HG02798 (cell line): ENCODE measurements around the gene MRPS15.
A peak's percentile ranks its signal among the peaks of the same experiment; 100 is the strongest.

Source experiments
- ATAC-seq: cut with Tn5 transposase; IDR thresholded peaks from one replicate; pipeline ENCODE4 v1.9.1; 2021; ENCODE audit warnings: mild to moderate bottlenecking; ENCODE audit not compliant: unreplicated experiment, poor library complexity

Gene MRPS15

GRCh38 chr1:36464605-36465393 is 615 bp upstream of the MRPS15 start:
- peak; percentile 34 for ATAC-seq

DNA sequence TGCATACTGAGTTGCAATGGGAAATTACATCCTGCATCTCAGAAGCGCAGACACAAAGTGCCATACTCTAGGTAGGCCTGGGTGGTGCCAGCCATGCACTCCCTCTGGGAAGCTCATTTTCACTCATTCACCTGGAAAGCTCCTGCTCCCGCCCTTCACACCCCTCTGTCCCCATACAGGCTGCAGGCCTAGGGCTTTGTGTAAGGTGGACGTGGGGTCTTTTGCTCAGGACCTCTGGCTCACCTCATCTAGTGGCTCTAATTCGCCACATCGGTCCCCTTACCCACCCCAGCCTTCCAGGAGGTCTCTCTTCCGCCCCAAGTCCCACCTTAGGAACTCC is 751 bp downstream of the MRPS15 start:
- no peak for ATAC-seq

DNA sequence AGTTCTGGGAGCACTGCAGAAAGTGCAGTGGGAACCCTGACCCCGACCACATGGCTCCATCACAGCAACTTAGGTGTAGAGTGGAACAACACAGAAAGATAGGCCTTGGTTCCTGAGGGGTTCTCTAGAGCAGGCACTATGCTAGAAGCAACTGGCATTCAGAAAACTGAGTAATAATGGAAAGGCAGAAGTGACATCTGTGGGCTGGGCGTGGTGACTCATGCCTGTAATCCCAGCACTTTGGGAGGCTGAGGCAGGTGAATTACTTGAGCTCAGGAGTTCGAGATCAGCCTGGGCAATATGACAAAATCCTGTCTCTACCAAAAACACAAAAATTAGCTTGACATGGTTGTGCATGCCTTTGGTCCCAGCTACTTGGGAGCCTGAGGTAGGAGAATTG is 5.3 kb downstream of the MRPS15 start:
- ATAC-seq: no peak

DNA sequence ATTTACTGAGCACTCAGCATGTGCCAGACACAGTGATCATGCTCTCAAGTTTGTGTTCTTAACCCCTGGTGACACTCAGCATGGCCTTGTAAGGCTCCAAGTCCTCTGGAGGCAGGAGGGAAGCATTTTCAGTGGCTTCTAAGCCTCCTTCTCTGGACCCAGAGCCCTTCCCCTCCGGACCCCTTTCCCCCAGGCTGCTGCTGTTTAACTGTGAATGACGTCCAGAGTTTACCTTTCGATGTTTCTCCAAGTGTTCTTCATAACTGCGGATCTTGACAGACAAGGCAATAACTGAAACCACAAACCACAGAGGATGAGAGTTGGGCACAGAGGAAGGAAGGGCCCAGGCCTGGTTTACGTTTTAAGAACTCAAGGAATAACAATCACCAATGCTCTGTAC is 6.5 kb downstream of the MRPS15 start:
- ATAC-seq: no peak

GRCh38 chr1:36456391-36456928 is 7.7 kb downstream of the MRPS15 start:
- ATAC-seq: no peak

DNA sequence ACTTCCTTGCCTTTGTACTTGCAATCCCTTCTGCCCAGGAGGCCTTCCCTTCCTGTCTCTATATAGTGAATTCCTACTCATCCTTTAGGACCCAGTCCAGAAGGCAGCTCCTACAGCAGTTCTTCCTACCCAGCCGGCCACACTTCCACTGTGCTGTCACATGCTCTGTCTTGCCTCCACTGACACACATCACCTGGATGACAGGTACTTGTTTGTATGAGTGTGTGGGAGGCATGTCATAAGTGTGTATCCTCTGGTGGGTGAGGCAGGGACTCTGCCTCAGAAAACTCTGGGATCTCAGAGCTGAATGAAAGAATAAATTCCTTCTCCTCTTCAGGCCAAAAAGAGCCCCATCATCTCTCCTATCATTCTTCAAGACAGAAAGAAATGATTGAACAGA is 8.8 kb downstream of the MRPS15 start:
- no peak for ATAC-seq

DNA sequence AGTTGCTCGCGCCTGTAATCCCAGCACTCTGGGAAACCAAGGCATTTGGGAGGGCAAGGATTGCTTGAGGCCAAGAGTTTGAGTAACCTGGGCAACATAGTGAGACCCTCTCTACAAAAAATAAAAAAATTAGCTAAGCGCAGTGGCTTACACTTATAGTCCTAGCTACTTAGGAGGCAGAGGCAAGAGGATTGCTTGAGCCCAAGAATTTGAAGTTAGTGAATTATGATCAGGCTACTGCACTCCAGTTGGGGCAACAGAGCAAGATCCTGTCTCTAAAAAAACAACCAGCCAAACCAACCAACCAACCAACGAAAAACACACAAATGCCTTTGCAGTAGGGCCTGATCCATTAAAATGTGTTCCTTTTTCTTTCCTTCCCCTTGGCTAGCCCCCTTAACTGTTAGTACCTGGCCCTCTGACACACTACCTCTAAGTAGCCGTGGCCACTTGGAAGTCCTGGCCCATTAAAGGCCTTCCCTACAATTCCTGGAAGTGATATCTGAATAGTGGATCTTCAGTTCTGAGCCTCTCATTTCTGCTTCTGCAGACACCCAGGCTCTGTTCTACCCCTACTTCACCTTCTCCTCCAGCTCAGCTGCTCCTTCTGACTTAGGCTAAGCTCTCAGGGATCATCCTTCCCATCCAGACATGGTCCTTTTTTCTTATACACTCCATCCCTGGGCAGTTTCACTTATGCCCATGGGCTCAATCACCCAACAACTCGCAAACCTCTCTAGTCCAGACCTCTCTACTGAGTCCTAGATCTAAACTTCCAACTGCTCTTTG is 10.4 kb downstream of the MRPS15 start:
- no peak for ATAC-seq

GRCh38 chr1:36453051-36453450 is 11.1 kb downstream of the MRPS15 start:
- ATAC-seq: no peak

DNA sequence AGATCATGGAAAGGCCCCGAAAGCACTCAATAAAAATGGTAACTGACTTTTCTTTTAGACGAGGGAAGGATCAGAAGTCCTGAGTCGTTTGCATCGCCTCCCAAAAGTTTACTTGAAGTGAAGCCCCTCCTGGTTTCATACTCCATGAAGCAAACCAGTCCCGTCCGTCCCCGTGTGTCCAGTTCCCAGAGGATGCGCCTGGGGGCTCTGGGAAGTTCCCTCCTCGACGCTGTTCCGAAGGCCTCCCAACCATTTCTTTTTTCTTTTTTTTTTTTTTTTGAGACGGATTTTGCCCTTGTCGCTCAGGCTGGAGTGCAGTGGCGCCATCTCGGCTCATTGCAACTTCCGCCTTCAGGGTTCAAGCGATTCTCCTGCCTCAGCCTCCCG is 13.3 kb downstream of the MRPS15 start:
- no peak for ATAC-seq

- ATAC-seq: peak; percentile 100
Measured at GRCh38 chr1:36450270-36450918, 13.8 kb downstream of the MRPS15 start, which contains the start of gene OSCP1. Gene OSCP1 (minus strand): TSS chr1:36450451. CDS start chr1:36450369, 82 bp downstream.

- ATAC-seq: no peak
Measured at GRCh38 chr1:36448530-36449056, 15.6 kb downstream of the MRPS15 start.

- no peak for ATAC-seq
Measured at GRCh38 chr1:36447450-36447849, 16.7 kb downstream of the MRPS15 start.

GRCh38 chr1:36446746-36447145 is 17.4 kb downstream of the MRPS15 start:
- no peak for ATAC-seq

DNA sequence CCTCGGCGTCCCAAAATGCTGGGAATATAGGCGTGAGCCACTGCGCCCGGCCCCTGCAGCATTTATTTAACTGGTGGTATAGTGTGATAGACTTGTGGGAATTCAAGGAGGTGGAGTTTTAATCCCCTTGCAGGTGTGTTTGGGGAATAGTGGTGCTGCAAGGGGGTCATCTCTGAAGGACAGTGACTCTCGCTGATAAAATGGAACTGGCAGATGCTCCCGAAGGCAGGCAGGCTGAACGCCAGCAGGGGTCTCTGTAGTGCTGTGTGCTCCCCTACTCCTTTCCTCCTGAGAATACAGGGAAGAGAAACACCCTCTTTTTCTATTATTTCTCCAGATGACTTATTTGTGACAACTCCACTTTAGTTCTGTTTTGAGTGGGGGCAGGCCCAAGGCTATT is 17.9 kb downstream of the MRPS15 start:
- ATAC-seq: no peak

GRCh38 chr1:36443297-36443696 is 20.9 kb downstream of the MRPS15 start:
- ATAC-seq: no peak

DNA sequence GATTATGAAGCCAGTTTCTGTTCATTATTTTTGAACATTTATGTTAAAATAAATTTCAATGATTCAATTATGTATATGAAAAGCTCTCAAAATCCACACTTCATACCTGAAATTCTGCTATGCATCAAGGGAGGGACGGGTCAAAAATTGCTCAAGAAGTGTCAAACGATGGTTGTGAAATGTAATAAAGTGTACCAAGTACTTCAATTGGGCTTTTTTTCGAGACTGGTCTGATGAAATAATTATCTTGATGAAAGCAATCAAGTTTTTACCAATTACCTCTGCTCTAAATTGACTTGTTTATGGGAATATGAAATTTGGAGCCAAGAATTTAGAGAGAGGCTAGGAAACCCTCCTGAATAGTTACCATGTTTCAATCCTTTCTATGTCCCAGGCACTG is 21.8 kb downstream of the MRPS15 start:
- no peak for ATAC-seq

DNA sequence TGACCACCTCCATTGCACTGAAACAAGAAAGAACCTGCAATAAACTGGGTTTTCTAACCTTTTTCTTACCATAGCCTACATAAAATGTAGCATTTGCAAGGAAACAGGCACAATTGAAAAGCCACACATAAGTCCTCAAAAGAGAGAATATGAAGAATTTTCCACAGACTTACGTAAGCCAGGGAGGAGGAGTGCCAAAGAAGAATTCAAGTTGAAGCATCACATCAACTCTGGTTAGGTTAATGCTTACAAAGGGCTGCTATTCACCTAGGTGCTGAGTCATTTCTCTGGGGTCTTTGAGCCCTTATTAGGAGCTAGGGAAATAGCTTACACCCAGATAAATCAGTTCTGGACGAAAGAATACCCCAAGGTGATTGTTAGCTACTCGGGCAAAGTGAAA is 23.5 kb downstream of the MRPS15 start:
- no peak for ATAC-seq

- ATAC-seq: no peak
Measured at GRCh38 chr1:36440044-36440443, 24.1 kb downstream of the MRPS15 start.

DNA sequence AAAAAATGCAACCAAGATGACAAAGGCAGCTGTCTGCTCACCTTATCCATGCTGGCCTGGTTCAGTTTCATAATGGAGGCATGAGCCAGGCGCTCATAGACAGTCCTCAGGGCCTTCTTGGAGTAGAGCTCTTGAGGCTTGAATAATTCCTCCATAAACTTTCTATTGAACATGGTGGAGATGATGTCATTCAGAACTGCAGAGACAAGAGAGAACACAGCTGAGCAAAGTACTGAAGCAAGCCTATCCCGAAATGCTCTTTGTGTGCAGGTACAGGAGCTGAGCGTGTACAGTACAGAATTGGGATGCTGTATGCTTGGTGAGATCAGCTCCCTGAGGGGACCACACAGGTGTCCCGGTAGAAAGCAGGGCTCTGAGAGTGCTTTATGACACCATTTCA is 25.5 kb downstream of the MRPS15 start:
- ATAC-seq: no peak

- ATAC-seq: no peak
Measured at GRCh38 chr1:36436821-36437220, 27.4 kb downstream of the MRPS15 start.

- ATAC-seq: no peak
Measured at GRCh38 chr1:36433102-36433501, 31.1 kb downstream of the MRPS15 start.
